ENCODE data around the gene ZNF135.

GRCh38 chr19:58035863-58036262, 23.2 kb upstream of the ZNF135 start:
- no peak for TF ChIP-seq ZSCAN29 (IDR thresholded peaks at IDR 0.05)
- no peak for TF ChIP-seq CHD2 (IDR thresholded peaks at IDR 0.05; ENCODE audit: borderline replicate concordance, low read depth, low read length)
- TF ChIP-seq CTCF (IDR thresholded peaks at IDR 0.05 in 2 of 3, conservative IDR thresholded peaks at IDR 0.05 in 1 of 3; ENCODE audit: control insufficient read depth in 2 of 3, extremely low read depth in 1 of 3, insufficient read depth in 1 of 3, low read depth in 3 of 3, low read length in 3 of 3), result no peak
- no peak for TF ChIP-seq POLR2A (IDR thresholded peaks at IDR 0.05; ENCODE audit: low read depth, low read length)
- TF ChIP-seq BACH1 (IDR thresholded peaks at IDR 0.05; ENCODE audit: borderline replicate concordance), result no peak
- TF ChIP-seq, protein P1, sequence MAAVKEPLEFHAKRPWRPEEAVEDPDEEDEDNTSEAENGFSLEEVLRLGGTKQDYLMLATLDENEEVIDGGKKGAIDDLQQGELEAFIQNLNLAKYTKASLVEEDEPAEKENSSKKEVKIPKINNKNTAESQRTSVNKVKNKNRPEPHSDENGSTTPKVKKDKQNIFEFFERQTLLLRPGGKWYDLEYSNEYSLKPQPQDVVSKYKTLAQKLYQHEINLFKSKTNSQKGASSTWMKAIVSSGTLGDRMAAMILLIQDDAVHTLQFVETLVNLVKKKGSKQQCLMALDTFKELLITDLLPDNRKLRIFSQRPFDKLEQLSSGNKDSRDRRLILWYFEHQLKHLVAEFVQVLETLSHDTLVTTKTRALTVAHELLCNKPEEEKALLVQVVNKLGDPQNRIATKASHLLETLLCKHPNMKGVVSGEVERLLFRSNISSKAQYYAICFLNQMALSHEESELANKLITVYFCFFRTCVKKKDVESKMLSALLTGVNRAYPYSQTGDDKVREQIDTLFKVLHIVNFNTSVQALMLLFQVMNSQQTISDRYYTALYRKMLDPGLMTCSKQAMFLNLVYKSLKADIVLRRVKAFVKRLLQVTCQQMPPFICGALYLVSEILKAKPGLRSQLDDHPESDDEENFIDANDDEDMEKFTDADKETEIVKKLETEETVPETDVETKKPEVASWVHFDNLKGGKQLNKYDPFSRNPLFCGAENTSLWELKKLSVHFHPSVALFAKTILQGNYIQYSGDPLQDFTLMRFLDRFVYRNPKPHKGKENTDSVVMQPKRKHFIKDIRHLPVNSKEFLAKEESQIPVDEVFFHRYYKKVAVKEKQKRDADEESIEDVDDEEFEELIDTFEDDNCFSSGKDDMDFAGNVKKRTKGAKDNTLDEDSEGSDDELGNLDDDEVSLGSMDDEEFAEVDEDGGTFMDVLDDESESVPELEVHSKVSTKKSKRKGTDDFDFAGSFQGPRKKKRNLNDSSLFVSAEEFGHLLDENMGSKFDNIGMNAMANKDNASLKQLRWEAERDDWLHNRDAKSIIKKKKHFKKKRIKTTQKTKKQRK (IDR thresholded peaks at IDR 0.05; ENCODE audit: low read depth, low read length), result no peak
- no peak for TF ChIP-seq TCF3 (IDR thresholded peaks at IDR 0.05; ENCODE audit: borderline replicate concordance, insufficient read depth, low read depth, low read length)
- no peak for TF ChIP-seq RFX5 (IDR thresholded peaks at IDR 0.05; ENCODE audit: low read depth, low read length)
